GM21360 (cell line): ENCODE data around the gene BATF3.

Experiments used
- ATAC-seq: cut with Tn5 transposase; IDR thresholded peaks from one replicate; pipeline ENCODE4 v1.9.1; 2021; ENCODE audit warnings: mild to moderate bottlenecking, moderate library complexity; ENCODE audit not compliant: unreplicated experiment

The BATF3 gene

GRCh38 chr1:212686069-212686468 lies 13.6 kb downstream of the BATF3 start:
- ATAC-seq, result no peak

DNA sequence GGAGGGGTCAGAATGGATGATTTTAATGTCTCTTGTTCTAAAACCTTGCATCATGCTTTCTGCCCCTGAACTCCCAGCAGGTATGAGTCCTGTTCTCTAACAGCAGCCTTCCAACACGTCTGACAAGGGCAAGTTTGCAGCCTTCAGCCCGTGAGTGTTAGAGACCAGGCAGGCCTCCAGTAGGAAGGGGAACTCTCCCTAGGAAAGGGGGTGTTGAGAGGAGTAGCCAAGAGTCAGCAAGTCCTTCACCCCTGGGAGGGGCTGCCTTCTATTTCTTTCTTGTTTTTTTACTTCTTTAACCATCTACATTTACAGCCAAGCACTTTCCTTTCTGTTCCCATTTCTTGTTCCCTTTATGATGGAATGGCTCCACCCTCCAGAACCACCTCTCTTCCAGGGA lies 14.2 kb downstream of the BATF3 start:
- ATAC-seq, result no peak

DNA sequence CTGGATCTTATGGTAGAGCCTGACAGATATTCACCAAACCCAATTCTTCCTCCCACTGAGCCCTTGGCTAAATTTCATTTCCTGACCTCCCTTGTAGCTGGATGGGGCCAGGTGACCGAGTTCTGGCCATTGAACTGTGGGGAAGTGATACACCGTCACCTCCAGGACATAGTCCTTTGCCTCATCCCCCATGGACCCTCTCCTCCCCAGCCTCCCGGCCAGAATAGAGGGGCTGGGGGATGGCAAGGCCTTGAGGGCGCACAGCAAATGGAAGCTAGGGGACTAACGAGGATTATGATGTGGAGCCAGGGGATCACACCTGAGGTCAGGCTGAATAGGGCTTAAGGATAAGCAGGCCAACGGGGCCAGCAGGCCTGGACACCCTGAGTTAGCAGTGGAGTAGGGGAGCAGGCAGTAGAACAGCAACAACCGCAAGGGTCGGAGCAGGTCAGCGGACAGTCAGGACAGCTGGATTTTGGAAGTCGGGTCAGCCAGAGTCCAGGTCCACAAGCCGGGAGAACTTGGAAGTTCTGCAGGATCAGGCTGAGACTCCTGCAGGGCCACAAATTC lies 15.0 kb downstream of the BATF3 start:
- no peak for ATAC-seq

GRCh38 chr1:212684076-212684475 lies 15.6 kb downstream of the BATF3 start:
- ATAC-seq, result no peak

DNA sequence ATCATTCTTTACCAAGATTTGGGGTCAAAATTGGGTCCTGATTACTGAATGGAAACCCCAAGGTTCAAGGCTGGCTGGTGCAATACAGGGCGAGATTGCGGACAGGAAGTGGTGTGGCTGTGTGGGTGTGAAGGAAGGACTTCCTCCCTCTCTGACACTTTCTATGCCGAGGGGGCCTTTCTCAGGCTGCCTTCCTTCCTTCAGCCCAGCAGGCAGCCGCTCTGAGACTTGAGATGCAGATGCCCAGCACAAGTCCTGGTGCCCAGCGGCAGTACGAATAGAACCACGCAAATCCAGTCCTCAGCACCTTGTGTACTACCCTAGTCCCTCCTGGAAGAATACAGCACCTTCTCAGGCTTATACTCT lies 16.3 kb downstream of the BATF3 start:
- ATAC-seq, result peak; percentile 56

DNA sequence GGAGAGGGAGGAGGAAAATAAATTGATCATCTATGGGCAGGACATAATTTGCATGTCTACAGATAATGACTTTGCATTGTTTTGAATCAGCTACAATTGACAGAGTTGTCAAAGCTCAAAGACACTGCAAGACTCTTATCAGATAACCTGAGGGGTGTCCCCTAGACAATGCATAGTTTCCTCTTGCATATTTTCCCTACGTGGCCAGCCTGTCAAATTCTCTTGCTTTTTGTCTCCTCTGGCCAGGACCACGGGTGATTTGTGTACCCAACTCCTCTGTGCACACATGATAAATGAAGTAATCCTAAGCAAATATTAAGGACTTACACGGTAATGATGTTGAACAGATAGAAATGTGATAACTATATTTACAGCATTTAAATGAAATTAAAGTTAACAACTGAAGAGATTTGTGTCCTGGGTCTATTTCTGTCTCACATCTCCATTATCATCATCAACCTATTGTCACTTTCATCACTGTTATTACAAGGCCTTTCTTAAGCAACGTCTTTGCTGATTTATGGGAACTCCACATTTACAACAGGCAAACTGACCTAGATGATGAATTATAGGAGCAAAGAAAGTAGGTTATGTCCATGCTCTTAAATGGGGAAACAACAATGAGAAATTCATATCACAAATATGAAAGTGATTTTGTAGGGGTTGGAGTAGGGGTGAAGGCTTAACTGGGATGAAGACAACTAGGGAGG lies 18.8 kb downstream of the BATF3 start:
- ATAC-seq, result no peak

GRCh38 chr1:212678456-212679410 lies 20.9 kb downstream of the BATF3 start:
- ATAC-seq, result peak; percentile 60

GRCh38 chr1:212677573-212677972 lies 22.1 kb downstream of the BATF3 start:
- no peak for ATAC-seq

- ATAC-seq, result no peak
Measured at GRCh38 chr1:212677136-212677535, 22.5 kb downstream of the BATF3 start.

DNA sequence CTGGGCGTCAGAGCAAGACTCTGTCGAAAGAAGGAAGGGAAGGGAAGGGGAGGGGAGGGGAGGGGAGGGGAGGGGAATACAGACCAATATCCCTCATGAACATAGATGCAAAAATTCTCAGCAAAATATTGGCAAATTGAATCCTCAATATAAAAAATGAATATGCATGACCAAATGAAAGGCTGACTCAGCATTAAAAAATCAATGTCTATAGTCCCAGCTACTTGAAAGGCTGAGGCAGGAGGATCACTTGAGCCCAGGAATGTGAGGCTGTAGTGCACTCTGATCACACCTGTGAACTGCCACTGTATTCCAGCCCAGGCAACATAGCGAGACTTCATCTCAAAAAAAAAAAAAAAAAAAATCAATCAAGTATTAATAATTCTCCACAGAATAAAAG lies 24.0 kb downstream of the BATF3 start:
- no peak for ATAC-seq

GRCh38 chr1:212674872-212675271 lies 24.8 kb downstream of the BATF3 start:
- ATAC-seq, result no peak

DNA sequence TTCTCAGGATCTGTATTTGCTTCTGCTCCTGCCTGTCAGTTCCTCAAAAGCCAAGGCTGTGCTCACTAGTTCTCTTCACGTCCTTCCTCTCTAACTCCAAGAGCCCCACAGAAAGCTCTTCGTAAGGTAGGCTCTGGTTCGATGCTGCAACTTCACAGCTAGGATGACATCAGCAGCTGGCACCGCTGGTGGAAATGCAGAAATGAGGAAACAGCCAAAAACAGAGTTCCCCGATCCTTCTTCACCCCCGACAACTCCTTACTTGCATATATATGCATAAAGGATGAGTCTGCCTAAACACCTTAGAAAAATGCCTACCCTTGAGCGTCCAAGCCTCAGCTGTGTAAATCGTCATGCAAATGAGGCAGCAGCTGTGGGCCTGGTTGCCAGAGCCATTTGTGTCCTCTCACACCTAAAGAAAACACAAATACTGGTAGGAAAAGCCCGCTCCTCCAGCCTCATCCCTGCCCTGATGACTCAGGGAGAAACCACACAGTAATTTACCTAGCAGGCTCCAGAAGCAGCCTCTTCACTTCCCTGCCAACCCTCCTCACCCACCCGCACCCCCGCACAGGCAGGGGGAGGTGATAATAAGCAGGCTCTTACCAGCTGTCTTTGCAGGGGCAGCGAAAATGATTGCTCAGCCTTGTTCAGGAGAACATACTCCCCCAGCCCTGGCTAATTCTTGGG lies 28.2 kb downstream of the BATF3 start:
- no peak for ATAC-seq

- no peak for ATAC-seq
Measured at GRCh38 chr1:212670882-212671281, 28.8 kb downstream of the BATF3 start.

- ATAC-seq, result no peak
Measured at GRCh38 chr1:212670301-212670700, 29.3 kb downstream of the BATF3 start.

GRCh38 chr1:212669600-212669999 lies 30.0 kb downstream of the BATF3 start:
- ATAC-seq, result no peak

DNA sequence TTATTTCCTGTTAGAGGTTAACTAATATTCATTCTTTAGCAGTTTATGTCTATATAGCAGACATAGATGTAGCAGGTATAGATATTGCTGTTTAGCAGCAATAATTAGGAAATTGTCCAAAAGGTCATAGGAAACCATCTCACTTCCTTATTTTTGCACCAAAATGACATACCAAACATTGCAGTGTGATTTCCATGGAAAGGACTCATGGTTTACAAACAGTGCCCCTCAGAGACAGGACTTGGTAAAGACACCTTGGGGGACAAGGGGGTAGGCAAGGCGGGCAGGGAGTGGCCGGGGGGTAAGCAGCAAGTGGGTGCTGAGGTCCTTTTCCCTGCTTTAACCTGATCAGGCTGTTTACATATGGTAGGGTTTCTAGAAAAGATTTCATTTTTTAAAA lies 30.5 kb downstream of the BATF3 start:
- ATAC-seq, result no peak

- ATAC-seq, result no peak
Measured at GRCh38 chr1:212668477-212668876, 31.2 kb downstream of the BATF3 start.

GRCh38 chr1:212667223-212668139 lies 32.2 kb downstream of the BATF3 start:
- no peak for ATAC-seq

- ATAC-seq, result no peak
Measured at GRCh38 chr1:212666116-212666775, 33.4 kb downstream of the BATF3 start.
